Activated naive CD8-positive, alpha-beta T cell treated with anti-CD3 and anti-CD28 coated beads, Interleukin-2, amount 50 U/mL, for 24 hours (primary cell): Measurements from ENCODE around the gene YDJC.
"Not testable (repeated sequence)": the region's sequence is repeated elsewhere in the genome, so short reads cannot be mapped to it uniquely, and the experiment has no call there.

Source experiments
- ATAC-seq: fragments of 150-1000 bp; cut with Tn5 transposase; one replicate; pipeline ENCODE4 v1.10.0; 2021
- DNase-seq: peaks from one replicate; pipeline ENCODE4 v3.0.0; 2021
- H3K27ac Mint-ChIP-seq: one replicate; pipeline ENCODE4 v1.8.0; 2021; ENCODE audit warnings: mild to moderate bottlenecking, mixed read lengths
- H3K27me3 Mint-ChIP-seq: one replicate; pipeline ENCODE4 v1.8.0; 2021; ENCODE audit warnings: mixed read lengths
- H3K36me3 Mint-ChIP-seq: one replicate; pipeline ENCODE4 v1.8.0; 2021; ENCODE audit warnings: low read depth, mixed read lengths
- H3K4me1 Mint-ChIP-seq: one replicate; pipeline ENCODE4 v1.8.0; 2021; ENCODE audit warnings: mixed read lengths
- H3K4me3 Mint-ChIP-seq: one replicate; pipeline ENCODE4 v1.8.0; 2021; ENCODE audit warnings: mild to moderate bottlenecking, moderate library complexity, mixed read lengths
- H3K9me3 Mint-ChIP-seq: one replicate; pipeline ENCODE4 v1.8.0; 2021; ENCODE audit warnings: mixed read lengths

YDJC gene

GRCh38 chr22:21613553-21614233 lies 16.1 kb downstream of the YDJC start:
- ATAC-seq (no peak), DNase-seq (no peak)
- Mint-ChIP-seq H3K27ac (no peak overlapping the region), H3K27me3 (no peaks in the 10 kb centered on the region), H3K4me3 (no peak overlapping the region), H3K4me1 (peaks cover 6% of the 10 kb centered on the region), H3K36me3 (peaks cover 34% of the 10 kb centered on the region), H3K9me3 (no peaks in the 10 kb centered on the region)

GRCh38 chr22:21612858-21613257 lies 17.0 kb downstream of the YDJC start:
- DNase-seq, result no peak
- no peak for ATAC-seq
- Mint-ChIP-seq H3K27me3 (no peaks in the 10 kb centered on the region), H3K27ac (no peak overlapping the region), H3K36me3 (peaks cover 35% of the 10 kb centered on the region), H3K4me1 (peaks cover 7% of the 10 kb centered on the region), H3K4me3 (no peak overlapping the region), H3K9me3 (no peaks in the 10 kb centered on the region)

GRCh38 chr22:21611210-21611977 lies 18.4 kb downstream of the YDJC start:
- no peaks in the 10 kb centered on the region for H3K27me3 Mint-ChIP-seq
- H3K4me3 Mint-ChIP-seq, result no peak overlapping the region
- DNase-seq, result no peak
- H3K4me1 Mint-ChIP-seq, result peaks cover 13% of the 10 kb centered on the region
- no peak for ATAC-seq
- peaks cover 39% of the 10 kb centered on the region for H3K36me3 Mint-ChIP-seq
- H3K27ac Mint-ChIP-seq, result peak overlapping the region; percentile 25
- no peaks in the 10 kb centered on the region for H3K9me3 Mint-ChIP-seq

- not testable (repeated sequence) for ATAC-seq, H3K27me3 Mint-ChIP-seq, H3K27ac Mint-ChIP-seq, H3K4me3 Mint-ChIP-seq, H3K9me3 Mint-ChIP-seq, DNase-seq
- Mint-ChIP-seq H3K4me1 (peaks cover 17% of the 10 kb centered on the region), H3K36me3 (peaks cover 32% of the 10 kb centered on the region)
Measured at GRCh38 chr22:21609556-21610157, 20.2 kb downstream of the YDJC start.

GRCh38 chr22:21606775-21607174 lies 23.0 kb downstream of the YDJC start:
- DNase-seq (no peak), ATAC-seq (no peak)
- H3K9me3 Mint-ChIP-seq, result no peaks in the 10 kb centered on the region
- H3K4me1 Mint-ChIP-seq, result peaks cover 23% of the 10 kb centered on the region
- H3K27me3 Mint-ChIP-seq, result no peaks in the 10 kb centered on the region
- no peak overlapping the region for H3K27ac Mint-ChIP-seq
- peaks cover 27% of the 10 kb centered on the region for H3K36me3 Mint-ChIP-seq
- no peak overlapping the region for H3K4me3 Mint-ChIP-seq

GRCh38 chr22:21605887-21606564 lies 23.8 kb downstream of the YDJC start:
- H3K36me3 Mint-ChIP-seq, result peaks cover 19% of the 10 kb centered on the region
- no peak overlapping the region for H3K27ac Mint-ChIP-seq
- DNase-seq, result no peak
- H3K9me3 Mint-ChIP-seq, result no peaks in the 10 kb centered on the region
- peaks cover 23% of the 10 kb centered on the region for H3K4me1 Mint-ChIP-seq
- H3K4me3 Mint-ChIP-seq, result no peak overlapping the region
- no peak for ATAC-seq
- H3K27me3 Mint-ChIP-seq, result no peaks in the 10 kb centered on the region

GRCh38 chr22:21603973-21604372 lies 25.8 kb downstream of the YDJC start:
- Mint-ChIP-seq H3K27ac (no peak overlapping the region), H3K36me3 (peaks cover 21% of the 10 kb centered on the region), H3K27me3 (no peaks in the 10 kb centered on the region), H3K4me3 (no peak overlapping the region), H3K4me1 (peaks cover 32% of the 10 kb centered on the region), H3K9me3 (no peaks in the 10 kb centered on the region)
- no peak for DNase-seq
- ATAC-seq, result no peak

GRCh38 chr22:21602579-21602978 lies 27.2 kb downstream of the YDJC start:
- H3K27me3 Mint-ChIP-seq, result no peaks in the 10 kb centered on the region
- ATAC-seq (no peak), DNase-seq (no peak)
- no peaks in the 10 kb centered on the region for H3K9me3 Mint-ChIP-seq
- H3K4me1 Mint-ChIP-seq, result peaks cover 31% of the 10 kb centered on the region
- peaks cover 23% of the 10 kb centered on the region for H3K36me3 Mint-ChIP-seq
- no peak overlapping the region for H3K4me3 Mint-ChIP-seq
- H3K27ac Mint-ChIP-seq, result no peak overlapping the region

- ATAC-seq (no peak), DNase-seq (no peak)
- Mint-ChIP-seq H3K27me3 (no peaks in the 10 kb centered on the region), H3K27ac (peak overlapping the region; percentile 81), H3K9me3 (no peaks in the 10 kb centered on the region), H3K4me3 (no peak overlapping the region), H3K4me1 (peaks cover 23% of the 10 kb centered on the region), H3K36me3 (peaks cover 41% of the 10 kb centered on the region)
Measured at GRCh38 chr22:21599053-21599893, 30.5 kb downstream of the YDJC start.

- Mint-ChIP-seq H3K4me3 (no peak overlapping the region), H3K4me1 (peaks cover 23% of the 10 kb centered on the region), H3K27ac (no peak overlapping the region), H3K36me3 (peaks cover 49% of the 10 kb centered on the region), H3K9me3 (no peaks in the 10 kb centered on the region), H3K27me3 (no peaks in the 10 kb centered on the region)
- ATAC-seq (no peak), DNase-seq (no peak)
Measured at GRCh38 chr22:21598302-21598701, 31.5 kb downstream of the YDJC start.

- H3K9me3 Mint-ChIP-seq, DNase-seq, H3K27ac Mint-ChIP-seq, H3K4me3 Mint-ChIP-seq, ATAC-seq, H3K27me3 Mint-ChIP-seq: not testable (repeated sequence)
- Mint-ChIP-seq H3K4me1 (peaks cover 19% of the 10 kb centered on the region), H3K36me3 (peaks cover 49% of the 10 kb centered on the region)
Measured at GRCh38 chr22:21596356-21597135, 33.3 kb downstream of the YDJC start.

GRCh38 chr22:21594865-21595452 lies 34.9 kb downstream of the YDJC start:
- H3K36me3 Mint-ChIP-seq, result peaks cover 55% of the 10 kb centered on the region
- ATAC-seq (no peak), DNase-seq (no peak)
- no peak overlapping the region for H3K4me3 Mint-ChIP-seq
- no peak overlapping the region for H3K27ac Mint-ChIP-seq
- no peaks in the 10 kb centered on the region for H3K9me3 Mint-ChIP-seq
- H3K27me3 Mint-ChIP-seq, result no peaks in the 10 kb centered on the region
- H3K4me1 Mint-ChIP-seq, result peaks cover 27% of the 10 kb centered on the region
